RCC 7860 (cell line): ENCODE results near the gene FBXO4.
"Not testable (repeated sequence)": the region's sequence is repeated elsewhere in the genome, so short reads cannot be mapped to it uniquely, and the experiment has no call there.

ENCODE experiments used
- DNase-seq: peaks from one replicate; pipeline ENCODE4 v3.0.0-alpha.2; 2015; ENCODE audit warnings: low spot score
- FAIRE-seq: peaks from 2 replicates; lab custom pipeline; 2012; peaks lifted over from hg19 to GRCh38; lab: Jason Lieb, UNC

The FBXO4 gene

DNA sequence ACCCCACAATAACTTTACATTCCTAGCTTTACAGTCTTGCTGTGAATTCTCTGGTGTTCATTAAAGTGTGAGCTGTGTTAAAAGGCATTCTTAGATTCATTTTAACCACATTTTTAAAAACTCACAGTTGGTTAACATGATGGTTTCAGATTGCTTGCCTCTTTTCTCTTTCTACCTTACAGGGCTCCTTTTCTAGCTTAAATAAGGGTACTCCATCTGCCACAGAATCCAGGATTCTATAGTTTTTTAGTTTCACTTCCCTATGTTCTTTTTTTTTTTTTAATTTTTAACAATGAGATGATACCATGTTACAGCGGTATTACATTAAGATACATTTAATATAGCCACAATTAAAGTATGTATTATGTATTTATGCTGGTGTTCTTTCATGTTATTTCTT, 3.9 kb upstream of the FBXO4 start:
- DNase-seq (no peak), FAIRE-seq (no peak)

DNA sequence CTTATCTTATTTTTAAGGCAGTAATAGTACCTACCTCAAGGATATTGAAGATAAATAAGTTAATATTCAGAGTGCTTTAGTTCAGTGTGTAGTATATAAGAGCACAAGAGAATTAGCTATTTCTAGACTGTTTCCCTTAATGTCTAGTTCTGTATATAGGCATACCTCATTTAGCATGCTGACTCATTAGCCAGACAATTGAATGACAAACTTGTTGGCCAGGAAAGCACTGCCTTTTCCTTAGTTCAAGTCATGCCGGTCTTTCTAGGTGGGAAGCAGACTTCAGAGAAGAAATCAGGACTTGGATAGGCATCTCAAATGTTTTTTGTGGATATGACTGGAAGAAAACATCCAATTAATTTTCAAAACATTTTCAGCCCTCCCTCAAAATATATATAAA, 3.2 kb upstream of the FBXO4 start:
- DNase-seq (peak; percentile 54), FAIRE-seq (peak; percentile 75)

DNA sequence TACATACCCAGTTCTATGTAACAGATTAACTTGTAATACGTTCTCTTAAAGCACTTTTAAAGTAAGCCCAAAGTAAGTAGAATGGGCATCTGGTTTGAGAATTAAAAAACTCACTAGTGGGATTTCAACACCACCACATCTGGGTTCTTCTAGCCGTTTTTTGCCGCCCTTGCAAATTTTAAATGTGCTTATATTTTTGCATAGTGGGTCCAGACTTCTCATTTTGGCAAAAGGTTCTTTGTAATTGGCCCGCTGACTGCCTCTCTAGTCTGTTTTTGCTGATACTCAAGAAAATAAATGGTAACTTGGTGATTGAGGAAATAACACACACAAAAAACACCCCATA, 582 bp upstream of the FBXO4 start:
- FAIRE-seq (no peak), DNase-seq (no peak)

DNA sequence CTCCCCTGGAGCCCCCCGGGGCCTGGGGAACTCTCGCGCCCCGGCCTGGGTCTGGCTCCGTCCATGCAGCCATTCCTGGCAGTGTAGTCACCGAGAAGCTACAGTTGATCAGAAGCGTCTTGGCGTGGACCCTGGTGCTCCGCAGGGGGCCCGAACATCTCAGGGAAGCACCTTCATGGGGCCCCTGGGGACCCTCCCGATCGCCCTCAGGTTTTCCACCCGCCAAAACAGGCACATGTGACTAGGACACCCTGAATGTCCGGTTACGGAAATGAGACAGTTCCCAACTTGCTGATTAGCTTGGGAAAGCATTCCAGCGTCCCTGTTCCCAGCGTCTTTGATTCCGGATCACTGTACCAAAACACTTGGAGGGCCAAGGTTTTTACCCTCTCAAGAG, 472 bp downstream of the FBXO4 start:
- FAIRE-seq, result no peak
- DNase-seq, result peak; percentile 53

DNA sequence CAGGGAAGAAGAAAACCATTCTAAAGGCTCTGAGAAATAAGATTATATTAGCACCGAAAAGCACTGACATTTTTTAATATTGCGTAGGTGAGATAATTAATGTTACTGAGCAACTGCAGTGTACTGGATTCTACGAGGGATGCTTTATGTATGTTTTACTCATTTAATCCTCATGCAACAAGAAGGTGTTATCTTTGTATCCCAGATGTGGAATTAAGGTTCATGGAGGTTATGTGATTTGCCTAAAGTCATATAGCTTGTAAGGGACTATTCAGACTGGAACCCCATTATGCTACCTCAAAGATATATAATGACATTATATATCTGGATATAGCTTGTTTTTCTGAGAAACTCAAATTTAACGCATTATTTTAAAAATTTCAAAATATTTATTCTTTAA, 2.5 kb downstream of the FBXO4 start:
- FAIRE-seq, result no peak
- DNase-seq, result no peak

DNA sequence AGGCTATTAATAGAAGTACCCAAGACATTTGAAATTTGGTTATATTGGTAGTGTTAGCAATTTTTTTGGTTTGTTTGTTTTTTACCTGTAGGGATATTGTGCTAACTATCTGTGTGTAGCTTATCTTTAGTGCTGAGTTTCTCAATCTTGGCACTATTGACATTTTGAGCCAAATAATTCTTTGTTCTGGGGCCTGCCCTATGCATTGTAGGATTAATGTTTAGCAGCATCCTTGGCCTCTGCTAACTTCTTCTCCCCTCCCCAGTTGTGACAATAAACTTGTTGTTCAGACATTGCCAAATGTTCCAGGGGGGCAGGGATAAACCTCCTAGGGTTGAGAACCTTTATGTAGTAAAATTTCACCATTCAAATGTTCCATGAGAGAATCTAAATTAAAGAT, 4.0 kb downstream of the FBXO4 start:
- FAIRE-seq (no peak), DNase-seq (no peak)

DNA sequence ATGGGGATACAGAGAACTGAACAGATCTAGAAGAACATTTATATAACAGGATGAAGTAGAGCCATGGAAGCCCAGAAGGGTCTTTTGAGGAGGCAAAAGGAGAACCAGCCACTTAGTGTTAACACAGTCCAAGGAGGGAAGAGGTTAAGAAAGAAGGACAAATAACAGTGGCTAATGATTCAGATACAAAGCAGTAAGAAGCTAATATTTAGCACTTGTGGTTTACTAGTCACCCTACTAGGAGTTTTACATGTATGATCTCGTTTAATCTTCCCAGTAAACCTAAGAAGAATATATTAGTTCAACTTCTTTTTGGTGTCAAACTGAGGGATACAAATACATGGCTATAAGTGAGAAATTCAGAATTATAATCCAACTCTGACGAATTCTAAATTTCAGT, 7.7 kb downstream of the FBXO4 start:
- FAIRE-seq (no peak), DNase-seq (no peak)

DNA sequence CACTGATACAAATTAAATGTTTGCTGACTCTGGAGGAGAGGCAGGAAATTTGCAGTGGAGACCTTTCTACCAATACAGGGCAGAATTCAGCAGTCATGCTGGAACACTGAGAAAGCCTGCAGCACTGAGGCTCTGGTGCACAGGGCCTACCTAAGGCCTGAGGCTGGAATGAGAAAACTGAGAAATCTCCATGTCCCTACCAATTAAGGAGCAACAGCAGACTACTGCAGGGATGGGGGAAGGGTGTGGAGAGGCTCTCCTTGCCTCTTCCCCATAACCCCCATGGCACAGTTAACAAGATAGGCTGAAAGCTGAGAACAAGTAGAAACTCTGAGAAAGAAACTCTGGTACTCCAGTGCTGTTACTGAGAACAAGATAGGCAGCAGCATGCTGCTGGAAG, 10.5 kb downstream of the FBXO4 start:
- DNase-seq (no peak), FAIRE-seq (no peak)

DNA sequence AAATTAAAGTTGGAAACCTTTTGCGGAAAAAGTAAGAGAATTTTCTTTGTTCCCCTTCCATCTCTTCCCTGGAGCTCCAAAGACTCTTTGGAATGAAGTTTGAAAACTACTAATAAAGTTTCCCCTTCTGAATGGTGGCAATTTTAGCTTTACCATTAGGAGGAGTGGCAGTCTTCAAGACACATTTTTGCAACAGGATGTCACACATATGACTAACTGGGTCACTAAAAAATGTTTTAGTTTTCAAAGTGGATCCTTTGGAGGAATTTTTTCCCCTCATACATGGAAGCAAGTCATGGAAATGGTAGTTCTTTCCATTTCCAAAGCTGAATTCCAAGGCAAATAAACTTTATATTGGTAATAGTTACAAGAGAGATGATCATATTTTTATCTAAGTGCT, 15.6 kb downstream of the FBXO4 start:
- FAIRE-seq (no peak), DNase-seq (no peak)

DNA sequence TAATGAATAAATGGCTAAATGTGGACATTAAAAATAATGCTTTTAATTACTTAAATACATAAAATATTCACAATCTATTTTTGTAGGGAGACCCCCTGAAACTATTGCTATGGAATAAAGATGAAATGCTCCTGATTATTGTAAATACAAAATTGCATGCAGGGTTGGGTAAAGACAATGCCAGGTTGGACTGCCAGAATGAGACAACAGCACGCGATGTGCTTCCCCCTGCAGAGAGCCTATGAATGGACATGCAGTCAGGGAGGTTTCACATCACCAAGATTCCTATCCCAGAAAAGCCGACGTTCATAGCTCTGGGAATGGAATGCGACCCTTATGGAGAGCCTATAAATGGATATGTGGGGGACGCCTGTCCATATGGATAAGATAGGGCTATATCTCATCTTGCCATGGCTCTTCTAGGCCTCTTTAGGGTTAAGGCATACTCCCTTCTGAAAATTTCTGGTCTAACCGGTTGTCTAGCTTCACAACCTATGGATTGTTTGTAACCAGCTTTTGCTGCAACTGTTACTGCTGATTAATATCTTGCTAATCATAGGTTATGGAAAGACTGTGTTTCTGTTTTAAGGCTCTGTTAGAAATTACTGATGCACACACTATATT, 20.4 kb downstream of the FBXO4 start:
- not testable (repeated sequence) for FAIRE-seq

DNA sequence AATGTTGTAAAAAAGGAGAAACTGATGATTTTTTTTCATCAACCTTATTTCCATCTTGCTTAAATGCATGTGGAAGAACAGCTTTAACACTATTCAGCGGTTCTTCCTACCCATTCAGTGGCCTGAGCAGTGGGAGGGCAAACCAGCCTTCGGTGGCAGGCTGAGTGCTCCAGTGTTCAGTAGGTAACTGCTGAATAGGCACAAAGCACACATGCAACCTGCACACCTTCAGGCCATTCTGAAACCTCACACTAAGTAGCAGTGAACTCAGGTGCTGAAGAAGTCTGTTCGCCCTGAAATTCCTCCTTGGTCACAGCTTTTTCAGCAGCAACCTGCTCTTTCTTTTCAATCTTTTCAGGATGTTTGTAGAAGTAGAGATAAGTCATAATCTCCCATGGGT, 26.1 kb downstream of the FBXO4 start:
- FAIRE-seq, result no peak
- DNase-seq, result no peak

More for the DNA sequence above, 20.4 kb downstream of the FBXO4 start:
- DNase-seq, result not testable (repeated sequence)

DNA sequence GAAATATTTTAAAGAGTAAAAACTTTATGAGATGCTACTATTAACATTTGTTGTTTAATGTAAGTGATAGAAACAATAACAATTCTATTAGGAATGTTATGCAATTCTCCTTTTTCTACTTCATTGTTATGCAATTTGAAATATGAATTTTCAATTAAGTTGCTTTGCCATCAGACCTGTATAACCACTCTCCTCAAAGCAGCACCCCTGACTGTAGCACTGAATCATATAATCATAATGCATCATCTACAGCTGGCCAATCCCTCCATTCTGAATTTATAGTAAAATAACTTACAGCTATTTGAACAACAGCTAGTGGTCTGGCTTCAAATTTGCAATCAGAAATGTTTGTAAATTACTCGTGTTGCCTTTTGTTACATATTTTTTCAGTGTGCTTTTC, 29.2 kb downstream of the FBXO4 start:
- no peak for DNase-seq
- peak; percentile 76 for FAIRE-seq

DNA sequence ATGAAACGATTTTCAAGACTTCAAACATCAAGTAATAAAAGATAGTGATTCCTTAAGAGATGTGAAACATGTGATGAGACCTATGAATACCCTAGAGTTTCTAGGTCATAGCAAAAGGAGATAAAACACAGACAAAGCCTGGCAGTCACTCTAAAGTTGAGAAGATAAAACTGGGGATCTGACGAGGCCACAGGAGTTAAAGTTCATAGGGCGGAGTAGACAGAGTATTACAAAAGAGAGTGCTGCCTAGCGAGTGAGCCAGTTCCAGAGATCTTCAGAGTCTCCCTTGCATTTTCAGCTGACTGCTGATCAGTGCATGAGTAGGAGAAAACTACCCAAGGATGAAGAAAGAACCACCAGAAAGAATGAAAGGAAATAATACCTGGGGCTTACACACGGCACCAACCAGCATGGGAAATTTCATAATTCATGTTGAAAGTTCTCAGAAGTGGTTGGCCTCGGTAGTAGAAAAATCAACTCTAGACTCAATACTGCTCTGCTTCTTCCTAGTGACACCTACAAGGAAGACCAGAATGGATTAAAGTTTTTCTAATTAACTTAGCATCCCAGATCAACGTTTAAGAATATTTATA, 30.4 kb downstream of the FBXO4 start:
- DNase-seq, result no peak
- FAIRE-seq, result no peak

DNA sequence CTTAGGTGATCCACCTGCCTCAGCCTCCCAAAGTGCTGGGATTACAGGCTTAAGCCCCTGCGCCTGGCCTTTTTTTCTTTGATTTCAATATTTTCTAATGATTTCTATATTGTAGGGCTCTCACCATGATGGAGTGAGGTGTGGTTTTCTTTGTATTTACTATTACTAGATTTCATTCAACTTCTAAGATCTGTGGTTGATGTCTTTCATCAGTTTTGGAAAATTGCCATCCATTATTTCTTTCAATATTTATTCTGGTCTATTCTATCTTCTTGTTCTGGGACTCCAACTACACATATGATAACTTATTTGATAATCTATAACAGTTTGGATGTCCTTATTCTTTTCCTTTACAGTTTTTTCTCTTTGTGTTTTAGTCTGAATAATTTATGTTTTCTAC, 31.9 kb downstream of the FBXO4 start:
- DNase-seq, result no peak
- no peak for FAIRE-seq

DNA sequence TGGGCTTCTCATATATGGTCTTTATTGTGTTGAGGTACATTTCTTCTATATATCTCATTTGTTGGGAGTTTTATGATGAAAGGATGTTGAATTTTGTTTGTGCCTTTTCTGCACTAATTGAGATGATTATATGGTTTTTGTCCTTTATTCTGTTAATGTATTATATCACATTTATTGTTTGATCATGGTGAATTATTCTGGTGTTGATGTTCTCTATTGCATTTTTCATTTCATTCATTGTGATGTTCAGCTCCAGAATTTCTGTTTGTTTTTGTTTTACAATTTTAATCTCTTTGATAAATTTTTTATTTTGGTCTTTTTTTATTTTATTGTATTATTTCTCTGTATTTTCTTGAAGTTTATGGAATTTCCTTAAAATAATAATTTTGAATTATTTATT, 35.4 kb downstream of the FBXO4 start:
- DNase-seq (no peak), FAIRE-seq (peak; percentile 50)

DNA sequence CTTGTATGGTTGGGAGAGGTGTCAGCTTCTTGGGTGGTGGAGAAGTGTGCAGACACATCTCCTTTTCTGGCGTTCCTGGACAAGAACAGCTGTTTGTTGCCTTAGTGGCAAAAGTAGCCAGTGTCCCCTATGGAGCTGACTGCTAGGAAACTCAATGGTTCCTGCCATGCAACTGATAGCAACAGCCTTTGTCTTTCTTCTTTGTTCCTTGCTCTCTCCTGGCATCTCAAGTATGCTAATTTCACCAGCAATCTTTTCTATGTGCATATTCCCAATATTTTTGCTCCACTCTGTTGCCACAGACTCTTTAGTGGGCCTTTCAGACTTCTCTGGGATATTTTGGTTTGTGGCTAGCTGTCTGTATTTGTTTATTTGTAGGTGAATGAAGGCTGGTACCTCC, 36.7 kb downstream of the FBXO4 start:
- DNase-seq (no peak), FAIRE-seq (no peak)

DNA sequence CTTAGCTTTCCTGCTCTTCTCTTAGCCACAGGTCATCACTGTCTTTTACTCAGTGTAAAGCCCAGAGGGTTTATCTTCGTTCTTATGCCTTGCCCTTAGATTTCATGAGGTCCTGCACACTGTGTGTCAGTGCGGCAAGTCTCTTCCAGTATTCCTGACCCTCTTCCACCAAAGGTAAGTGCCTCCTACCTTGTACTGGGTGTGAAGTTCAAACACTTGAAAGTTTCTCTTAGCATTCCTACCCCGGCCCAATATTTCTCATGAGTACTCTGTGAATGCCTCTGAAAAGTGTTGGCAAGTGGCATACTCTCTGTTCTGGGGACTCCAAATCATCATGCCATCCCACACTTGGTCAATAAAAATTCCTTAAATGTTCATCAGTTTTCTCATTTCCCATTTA, 37.4 kb downstream of the FBXO4 start:
- DNase-seq (no peak), FAIRE-seq (no peak)

DNA sequence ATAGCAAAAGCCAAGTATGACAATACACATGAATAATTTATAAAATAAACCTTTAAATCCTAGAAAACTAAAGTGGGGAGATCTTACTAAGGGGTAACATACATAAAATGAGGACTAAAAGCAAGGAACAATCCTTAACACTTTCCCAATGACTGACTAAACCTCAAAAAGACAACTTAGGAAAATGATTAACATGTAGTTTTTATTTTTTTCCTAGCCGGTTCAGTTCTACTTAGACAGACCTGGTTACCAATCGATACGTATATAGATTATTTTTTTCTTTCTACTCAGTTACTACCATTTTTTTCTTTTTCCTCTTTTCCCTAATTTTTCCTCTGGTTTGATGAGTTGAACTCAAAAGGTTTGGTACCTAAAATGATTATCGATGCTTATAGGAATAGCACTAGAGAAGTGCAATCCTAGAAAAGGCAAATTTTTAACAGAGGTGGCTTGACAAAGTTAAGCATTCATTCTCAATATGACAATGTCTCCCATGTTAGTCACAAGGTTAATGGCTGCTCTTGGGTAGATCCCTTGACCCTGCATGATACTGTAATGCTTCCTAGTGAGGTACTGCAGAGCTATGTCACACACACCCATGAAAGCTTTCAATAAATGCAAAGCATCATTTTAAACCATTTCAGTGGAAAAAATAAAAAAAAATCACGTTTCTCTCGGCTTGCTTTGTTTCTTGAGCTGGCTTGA, 41.5 kb downstream of the FBXO4 start:
- FAIRE-seq (peak; percentile 88), DNase-seq (no peak)

DNA sequence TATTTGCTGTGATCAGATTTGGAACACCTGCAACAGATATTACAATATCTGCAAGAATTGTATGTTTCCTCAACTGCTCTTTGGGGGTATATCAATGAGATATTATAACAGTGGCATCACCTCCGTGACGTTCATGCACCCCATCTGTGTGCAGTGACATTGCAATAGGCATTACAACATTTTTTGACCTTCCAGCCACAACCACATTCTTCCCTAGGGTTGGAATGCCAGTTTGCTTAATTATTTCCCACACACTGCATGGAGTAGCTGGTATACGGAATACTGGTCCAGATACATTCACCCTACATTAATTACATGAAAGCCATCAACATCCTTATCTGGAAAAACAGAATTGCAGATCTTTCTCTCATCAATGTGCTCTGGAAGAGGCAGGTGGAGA, 42.3 kb downstream of the FBXO4 start:
- DNase-seq (no peak), FAIRE-seq (peak; percentile 86)

DNA sequence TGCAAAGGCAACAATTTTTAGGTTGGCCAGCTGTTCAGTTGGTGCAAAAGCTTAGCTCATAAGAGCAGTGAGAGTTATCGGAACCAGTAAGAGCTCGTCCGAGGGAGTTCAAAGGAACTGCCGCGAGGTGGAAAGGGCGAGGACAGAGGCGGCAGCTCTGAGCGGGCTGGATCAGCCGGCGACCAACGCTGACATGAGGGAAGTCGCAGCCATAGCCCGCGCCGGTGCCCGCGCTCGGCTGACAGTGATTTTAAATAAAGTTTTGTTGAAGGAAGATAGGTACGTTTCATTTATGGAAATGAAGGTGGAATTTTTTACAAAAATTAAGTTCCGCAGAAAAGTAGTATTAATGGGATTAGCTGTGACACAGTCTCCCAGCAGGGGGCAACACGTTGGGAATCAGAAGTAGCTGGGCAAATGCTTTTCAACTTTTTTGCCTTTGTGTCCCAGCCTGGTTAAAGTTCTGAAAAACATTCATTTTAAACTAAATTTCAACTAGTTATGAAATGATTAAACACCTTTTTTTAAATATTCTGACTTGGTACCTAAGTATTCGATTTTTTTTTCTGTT, 43.2 kb downstream of the FBXO4 start:
- FAIRE-seq, result no peak
- DNase-seq, result no peak

DNA sequence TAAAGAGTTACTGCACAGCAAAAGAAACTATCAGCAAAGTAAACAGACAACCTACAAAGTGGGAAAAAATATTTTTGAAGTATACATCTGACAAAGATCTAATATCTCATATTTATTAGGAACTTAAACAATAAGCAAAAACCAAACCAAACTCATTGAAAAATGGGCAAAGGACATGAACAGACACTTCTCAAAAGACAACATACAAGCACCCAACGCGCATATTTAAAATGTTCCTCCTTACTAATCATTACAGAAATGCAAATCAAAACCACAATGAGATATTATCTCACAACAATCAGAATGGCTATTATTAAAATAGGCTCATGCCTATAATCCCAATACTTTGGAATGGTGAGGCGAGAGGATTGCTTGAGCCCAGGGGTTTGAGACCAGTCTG, 48.0 kb downstream of the FBXO4 start:
- no peak for DNase-seq
- FAIRE-seq, result no peak

DNA sequence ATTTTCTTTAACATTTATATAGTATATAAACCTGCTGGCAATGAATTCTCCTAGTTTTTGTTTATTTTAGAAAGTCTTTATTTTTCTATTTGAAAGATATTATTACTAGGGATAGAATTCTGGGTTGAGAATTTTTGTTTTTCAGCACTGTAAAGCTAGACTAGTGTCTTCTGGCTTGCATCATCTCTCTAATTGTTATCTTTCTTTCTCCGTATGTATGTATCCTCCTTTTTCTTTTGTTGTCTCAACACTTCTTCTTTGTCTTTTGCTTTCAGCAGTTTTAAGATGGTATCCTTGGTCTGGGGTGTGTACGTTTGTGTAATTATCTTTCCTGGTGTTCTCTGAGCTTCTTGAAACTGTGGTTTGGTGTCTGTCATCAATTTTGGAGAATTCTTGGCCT, 48.8 kb downstream of the FBXO4 start:
- FAIRE-seq, result no peak
- DNase-seq, result no peak
